IMR-90 (cell line): ENCODE data around the gene CENPT. TPM values are rescaled to one million over a fixed set of nuclear protein-coding genes. Genes with fewer than 3 reads are reported as not detected.

Experiments
- ATAC-seq: fragments of 200-7000 bp; cut with Tn5 transposase; 2 replicates; pipeline ENCODE4 v1.9.1; 2020; ENCODE audit warnings: low read depth, mild to moderate bottlenecking, moderate library complexity
- BruUV-seq: library from RNA; stranded (reverse); fragments of 400-500 nt; replicated peaks from 2 replicates; lab custom pipeline; 2021; lab: Mats Ljungman, UMichigan
- CTCF ChIA-PET: fragments of 300-600 bp; formaldehyde crosslinking; extraction: SDS; loops from one replicate; lab custom pipeline; 2021; ENCODE audit warnings: antibody characterized with exemption; lab: Yijun Ruan, JAX
- POLR2A ChIA-PET: fragments of 300-600 bp; sonication (Branson Sonifier 250); formaldehyde crosslinking; loops from one replicate; lab custom pipeline; 2022; ENCODE audit warnings: antibody characterized with exemption; ENCODE audit not compliant: unreplicated experiment; lab: Charles Lee
- DNase-seq: peaks from one replicate; pipeline ENCODE4 v3.0.0; 2013
- H2AFZ ChIP-seq: replicated peaks from 2 replicates; pipeline ENCODE3; 2013; ENCODE audit warnings: low read length, mild to moderate bottlenecking; ENCODE audit not compliant: poor library complexity
- H2AK5ac ChIP-seq: 2 replicates; pipeline ENCODE4 v1.6.1; 2013; ENCODE audit warnings: low read depth, low read length, inconsistent platforms
- H2AK9ac ChIP-seq: replicated peaks from 2 replicates; pipeline ENCODE3; 2013; ENCODE audit warnings: mild to moderate bottlenecking, low read depth, low read length, moderate library complexity; ENCODE audit not compliant: poor library complexity
- H2BK120ac ChIP-seq: 2 replicates; pipeline ENCODE4 v1.6.1; 2013; ENCODE audit warnings: low read depth, low read length, inconsistent platforms
- H2BK15ac ChIP-seq: 3 replicates; pipeline ENCODE4 v1.6.1; 2013; ENCODE audit warnings: low read depth, low read length, inconsistent platforms
- H2BK20ac ChIP-seq: 2 replicates; pipeline ENCODE4 v1.6.1; 2013; ENCODE audit warnings: low read depth, mild to moderate bottlenecking, inconsistent platforms, low read length, moderate library complexity
- H2BK5ac ChIP-seq: 2 replicates; pipeline ENCODE4 v1.6.1; 2013; ENCODE audit warnings: mild to moderate bottlenecking, low read depth, low read length, inconsistent platforms; ENCODE audit not compliant: poor library complexity, severe bottlenecking
- H3K14ac ChIP-seq: replicated peaks from 2 replicates; pipeline ENCODE4 v1.6.1; 2013; ENCODE audit warnings: low read depth, low read length, inconsistent platforms
- H3K18ac ChIP-seq: 2 replicates; pipeline ENCODE4 v1.6.1; 2013; ENCODE audit warnings: low read depth, low read length, control low read depth
- H3K23ac ChIP-seq: 2 replicates; pipeline ENCODE4 v1.6.1; 2013; ENCODE audit warnings: low read depth, low read length, inconsistent platforms
- H3K27ac ChIP-seq: 2 replicates; pipeline ENCODE4 v1.5.1; 2013; ENCODE audit warnings: mild to moderate bottlenecking, control low read depth, low read length; ENCODE audit not compliant: insufficient read depth
- H3K27me3 ChIP-seq: 2 replicates; pipeline ENCODE4 v1.6.1; 2013; ENCODE audit warnings: low read length; ENCODE audit not compliant: control insufficient read depth, insufficient read depth
- H3K36me3 ChIP-seq: 2 replicates; pipeline ENCODE4 v1.6.1; 2013; ENCODE audit warnings: low read length, mixed read lengths; ENCODE audit not compliant: control insufficient read depth, insufficient read depth
- H3K4ac ChIP-seq: 2 replicates; pipeline ENCODE4 v1.6.1; 2013; ENCODE audit warnings: low read depth, low read length, inconsistent platforms
- H3K4me1 ChIP-seq: 2 replicates; pipeline ENCODE4 v1.6.1; 2013; ENCODE audit warnings: low read length, mixed read lengths; ENCODE audit not compliant: control insufficient read depth, insufficient read depth
- H3K4me2 ChIP-seq: 2 replicates; pipeline ENCODE4 v1.6.1; 2013; ENCODE audit warnings: low read depth, mild to moderate bottlenecking, control low read depth, low read length, moderate library complexity
- H3K4me3 ChIP-seq: 2 replicates; pipeline ENCODE4 v1.5.1; 2013; ENCODE audit warnings: low read depth, mild to moderate bottlenecking, control low read depth, low read length, moderate library complexity; ENCODE audit not compliant: insufficient read depth
- H3K56ac ChIP-seq: 2 replicates; pipeline ENCODE4 v1.6.1; 2013; ENCODE audit warnings: low read length, inconsistent platforms; ENCODE audit not compliant: insufficient read depth; ENCODE audit errors: extremely low read depth
- H3K79me1 ChIP-seq, 2 experiments: 2 replicates each; pipeline ENCODE4 v1.6.1; 2013; ENCODE audit warnings: low read length in 2 of 2, inconsistent platforms in 1 of 2, low read depth in 1 of 2
- H3K9ac ChIP-seq: 2 replicates; pipeline ENCODE4 v1.6.1; 2013; ENCODE audit warnings: low read depth, low read length, control low read depth
- H3K9me1 ChIP-seq: 2 replicates; pipeline ENCODE4 v1.6.1; 2013; ENCODE audit warnings: low read length, inconsistent platforms; ENCODE audit not compliant: insufficient read depth
- H3K9me3 ChIP-seq: 2 replicates; pipeline ENCODE4 v1.6.1; 2013; ENCODE audit warnings: low read length; ENCODE audit not compliant: control insufficient read depth, insufficient read depth
- H4K20me1 ChIP-seq: 2 replicates; pipeline ENCODE4 v1.6.1; 2013; ENCODE audit warnings: low read length, inconsistent platforms; ENCODE audit not compliant: insufficient read depth
- H4K5ac ChIP-seq: 2 replicates; pipeline ENCODE4 v1.6.1; 2013; ENCODE audit warnings: mild to moderate bottlenecking, low read depth, low read length, control low read depth
- H4K8ac ChIP-seq, 2 experiments: 2 replicates each; pipeline ENCODE4 v1.6.1; 2013; ENCODE audit warnings: low read depth in 2 of 2, low read length in 2 of 2, control low read depth in 1 of 2, inconsistent platforms in 1 of 2
- H4K91ac ChIP-seq: 2 replicates; pipeline ENCODE4 v1.6.1; 2013; ENCODE audit warnings: low read depth, low read length, inconsistent platforms; ENCODE audit not compliant: insufficient read depth
- BHLHE40 ChIP-seq: fragments of 150-350 bp; IDR thresholded peaks from 2 replicates; pipeline ENCODE4 v1.6.1; 2016; ENCODE audit warnings: mild to moderate bottlenecking, low read depth, low read length
- CEBPB ChIP-seq: IDR thresholded peaks from 2 replicates; pipeline ENCODE4 v1.6.1; 2012; ENCODE audit warnings: low read depth, low read length, improper control_type of control experiment
- CHD1 ChIP-seq: IDR thresholded peaks from 2 replicates; pipeline ENCODE4 v1.6.1; 2012; ENCODE audit warnings: low read depth, low read length, improper control_type of control experiment
- FOS ChIP-seq: fragments of 150-350 bp; IDR thresholded peaks from 2 replicates; pipeline ENCODE4 v1.6.1; 2016; ENCODE audit warnings: low read depth, low read length
- MAFK ChIP-seq: IDR thresholded peaks from 2 replicates; pipeline ENCODE4 v1.6.1; 2012; ENCODE audit warnings: low read depth, low read length, improper control_type of control experiment
- MAZ ChIP-seq: IDR thresholded peaks from 2 replicates; pipeline ENCODE4 v1.6.1; 2012; ENCODE audit warnings: low read depth, mild to moderate bottlenecking, low read length, improper control_type of control experiment, moderate library complexity, borderline replicate concordance
- MXI1 ChIP-seq: IDR thresholded peaks from 2 replicates; pipeline ENCODE4 v1.6.1; 2012; ENCODE audit warnings: low read depth, mild to moderate bottlenecking, low read length, moderate library complexity, borderline replicate concordance
- NFE2L2 ChIP-seq: fragments of 150-350 bp; IDR thresholded peaks from 2 replicates; pipeline ENCODE4 v1.6.1; 2016; ENCODE audit warnings: low read depth, mild to moderate bottlenecking, low read length
- POLR2A ChIP-seq: IDR thresholded peaks from 2 replicates; pipeline ENCODE4 v1.6.1; 2012; ENCODE audit warnings: mild to moderate bottlenecking, low read depth, low read length
- RAD21 ChIP-seq: IDR thresholded peaks from 2 replicates; pipeline ENCODE4 v1.6.1; 2012; ENCODE audit warnings: low read length, improper control_type of control experiment
- RCOR1 ChIP-seq: IDR thresholded peaks from 2 replicates; pipeline ENCODE4 v1.6.1; 2012; ENCODE audit warnings: mild to moderate bottlenecking, low read length, improper control_type of control experiment; ENCODE audit not compliant: insufficient replicate concordance
- RFX5 ChIP-seq: IDR thresholded peaks from 2 replicates; pipeline ENCODE4 v1.8.0; 2012; ENCODE audit warnings: low read depth, mild to moderate bottlenecking, low read length, moderate library complexity
- SMC3 ChIP-seq: fragments of 150-350 bp; IDR thresholded peaks from 2 replicates; pipeline ENCODE4 v1.6.1; 2016; ENCODE audit warnings: low read depth, mild to moderate bottlenecking, antibody characterized with exemption, low read length, moderate library complexity
- WGBS, 2 experiments: methylation state at CpG; one replicate each; pipeline versions ENCODE4 v1.1.5 to v1.1.7; 2013; ENCODE audit warnings: missing lambda C conversion rate in 2 of 2; ENCODE audit not compliant: insufficient read length in 1 of 2; ENCODE audit errors: extremely low coverage in 2 of 2; 5-methylcytosine and 5-hydroxymethylcytosine counted together
- dilution Hi-C: fragments of 300-500 bp; cut with HindIII; formaldehyde crosslinking; loops from one replicate; pipeline ENCODE4 v1.14.3; 2018; ENCODE audit warnings: low sequenced_read_pairs; ENCODE audit not compliant: unreplicated experiment
- in situ Hi-C: fragments of 300-500 bp; cut with MboI; formaldehyde crosslinking; loops from 3 replicates; pipeline ENCODE4 v1.14.3; 2019; ENCODE audit warnings: low sequenced_read_pairs, inconsistent platforms, mixed read lengths
- intact Hi-C: fragments of 100-400 bp; cut with micrococcal nuclease; formaldehyde crosslinking; loops from 2 replicates; pipeline ENCODE4 v1.10.0; 2022
- polyA plus RNA-seq, 3 experiments: library from polyadenylated mRNA; depleted of rRNA; stranded (reverse); fragments of >200 nt; gene quantifications; 2 replicates each; pipeline ENCODE4 v1.2.3, GENCODE V29; 2012; ENCODE audit warnings: low replicate concordance in 1 of 3
- total RNA-seq: library from RNA; depleted of rRNA; stranded (reverse); fragments of >200 nt; gene quantifications from 2 replicates; pipeline ENCODE4 v1.2.3, GENCODE V29; 2012
- TF ChIP-seq, protein P1 (sequence below): conservative IDR thresholded peaks from 2 replicates; pipeline ENCODE4 v1.5.1; 2012; ENCODE audit warnings: mild to moderate bottlenecking, low read depth, low read length, improper control_type of control experiment
- TF ChIP-seq, protein P2 (sequence below): fragments of 150-350 bp; IDR thresholded peaks from 2 replicates; pipeline ENCODE4 v1.6.1; 2017; ENCODE audit warnings: mild to moderate bottlenecking, antibody characterized with exemption, low read length, low read depth
- TF ChIP-seq, protein P3 (sequence below): fragments of 150-350 bp; IDR thresholded peaks from 2 replicates; pipeline ENCODE4 v1.6.1; 2016; ENCODE audit warnings: low read depth, mild to moderate bottlenecking, low read length, moderate library complexity, borderline replicate concordance

The CENPT gene
- total and polyA plus RNA-seq, 2 of the 4 experiments (the other 2 are of a cell fraction): 33.3 to 83.1 TPM

DNA sequence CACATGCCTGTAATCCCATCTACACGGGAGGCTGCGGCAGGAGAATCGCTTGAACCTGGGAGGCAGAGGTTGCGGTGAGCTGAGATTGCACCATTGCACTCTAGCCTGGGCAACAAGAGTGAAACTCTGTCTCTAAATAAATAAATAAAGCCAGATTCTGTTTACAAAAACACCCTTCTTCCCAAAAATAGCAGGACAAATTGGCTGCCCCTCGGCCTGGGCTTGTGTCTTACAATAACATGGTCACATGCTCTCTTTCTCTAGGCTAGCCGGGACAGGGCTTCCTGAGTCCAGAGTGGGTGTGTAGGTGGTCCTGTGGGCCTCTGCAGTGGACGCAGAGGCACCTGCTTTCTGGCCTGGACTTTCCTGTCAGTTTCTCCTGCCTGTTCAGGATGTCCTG is 22.2 kb upstream of the CENPT start:
- Histone ChIP-seq H2AK9ac (no peak overlapping the region), H3K4me2 (no peak overlapping the region), H3K9me3 (no peaks in the 10 kb centered on the region), H3K18ac (no peak overlapping the region), H3K9ac (no peak overlapping the region), H2BK20ac (no peak overlapping the region), H3K4me1 (peaks cover 10% of the 10 kb centered on the region), H3K4ac (no peak overlapping the region), H3K79me1 (peaks cover 36 to 62% of the 10 kb centered on the region in 2 experiments), H3K9me1 (peaks cover 15% of the 10 kb centered on the region), H3K4me3 (no peak overlapping the region), H4K8ac (no peak overlapping the region), H4K5ac (no peak overlapping the region), H3K56ac (no peak overlapping the region), H3K14ac (no peak overlapping the region), H2AK5ac (no peak overlapping the region), H3K36me3 (peaks cover 42% of the 10 kb centered on the region), H4K91ac (no peak overlapping the region), H4K20me1 (peaks cover 36% of the 10 kb centered on the region), H3K27me3 (no peaks in the 10 kb centered on the region), H3K23ac (no peak overlapping the region), H2BK5ac (no peak overlapping the region), H3K27ac (no peak overlapping the region), H2BK120ac (no peak overlapping the region), H2AFZ (no peak overlapping the region), H2BK15ac (no peak overlapping the region)
- no TSS peak for BruUV-seq
- 100% methylated on average over 3 of the region's 7 CpGs; no CpG with 5 or more reads in 1 of the 2 experiments for WGBS, 2 experiments
- in situ Hi-C loops: no loop called here
- CTCF ChIA-PET: no interaction called here
- ATAC-seq (no peak), DNase-seq (no peak)
- POLR2A ChIA-PET: no interaction called here
- TF ChIP-seq MAZ (no peak), MAFK (no peak), NFE2L2 (no peak), FOS (no peak), CEBPB (no peak), RCOR1 (no peak), SMC3 (no peak), RFX5 (no peak), MXI1 (no peak), CHD1 (no peak), BHLHE40 (no peak), RAD21 (no peak), POLR2A (no peak)
- TF ChIP-seq, protein P1, sequence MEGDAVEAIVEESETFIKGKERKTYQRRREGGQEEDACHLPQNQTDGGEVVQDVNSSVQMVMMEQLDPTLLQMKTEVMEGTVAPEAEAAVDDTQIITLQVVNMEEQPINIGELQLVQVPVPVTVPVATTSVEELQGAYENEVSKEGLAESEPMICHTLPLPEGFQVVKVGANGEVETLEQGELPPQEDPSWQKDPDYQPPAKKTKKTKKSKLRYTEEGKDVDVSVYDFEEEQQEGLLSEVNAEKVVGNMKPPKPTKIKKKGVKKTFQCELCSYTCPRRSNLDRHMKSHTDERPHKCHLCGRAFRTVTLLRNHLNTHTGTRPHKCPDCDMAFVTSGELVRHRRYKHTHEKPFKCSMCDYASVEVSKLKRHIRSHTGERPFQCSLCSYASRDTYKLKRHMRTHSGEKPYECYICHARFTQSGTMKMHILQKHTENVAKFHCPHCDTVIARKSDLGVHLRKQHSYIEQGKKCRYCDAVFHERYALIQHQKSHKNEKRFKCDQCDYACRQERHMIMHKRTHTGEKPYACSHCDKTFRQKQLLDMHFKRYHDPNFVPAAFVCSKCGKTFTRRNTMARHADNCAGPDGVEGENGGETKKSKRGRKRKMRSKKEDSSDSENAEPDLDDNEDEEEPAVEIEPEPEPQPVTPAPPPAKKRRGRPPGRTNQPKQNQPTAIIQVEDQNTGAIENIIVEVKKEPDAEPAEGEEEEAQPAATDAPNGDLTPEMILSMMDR: no peak
- TF ChIP-seq, protein P2, sequence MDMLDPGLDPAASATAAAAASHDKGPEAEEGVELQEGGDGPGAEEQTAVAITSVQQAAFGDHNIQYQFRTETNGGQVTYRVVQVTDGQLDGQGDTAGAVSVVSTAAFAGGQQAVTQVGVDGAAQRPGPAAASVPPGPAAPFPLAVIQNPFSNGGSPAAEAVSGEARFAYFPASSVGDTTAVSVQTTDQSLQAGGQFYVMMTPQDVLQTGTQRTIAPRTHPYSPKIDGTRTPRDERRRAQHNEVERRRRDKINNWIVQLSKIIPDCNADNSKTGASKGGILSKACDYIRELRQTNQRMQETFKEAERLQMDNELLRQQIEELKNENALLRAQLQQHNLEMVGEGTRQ: no peak
- TF ChIP-seq, protein P3, sequence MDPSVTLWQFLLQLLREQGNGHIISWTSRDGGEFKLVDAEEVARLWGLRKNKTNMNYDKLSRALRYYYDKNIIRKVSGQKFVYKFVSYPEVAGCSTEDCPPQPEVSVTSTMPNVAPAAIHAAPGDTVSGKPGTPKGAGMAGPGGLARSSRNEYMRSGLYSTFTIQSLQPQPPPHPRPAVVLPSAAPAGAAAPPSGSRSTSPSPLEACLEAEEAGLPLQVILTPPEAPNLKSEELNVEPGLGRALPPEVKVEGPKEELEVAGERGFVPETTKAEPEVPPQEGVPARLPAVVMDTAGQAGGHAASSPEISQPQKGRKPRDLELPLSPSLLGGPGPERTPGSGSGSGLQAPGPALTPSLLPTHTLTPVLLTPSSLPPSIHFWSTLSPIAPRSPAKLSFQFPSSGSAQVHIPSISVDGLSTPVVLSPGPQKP: no peak
- intact Hi-C loops: no loop called here
- dilution Hi-C loops: no loop called here
